ENCODE data around the gene PRG3.

GRCh38 chr11:57345555-57346211, 35.3 kb downstream of the PRG3 start:
- TF ChIP-seq EZH2 (IDR thresholded peaks at IDR 0.05; ENCODE audit: insufficient read depth, poor library complexity, severe bottlenecking) (no peak), EZH2phosphoT487 (IDR thresholded peaks at IDR 0.05; ENCODE audit: insufficient read depth, low read depth) (no peak)
